Measurements from ENCODE around the gene UCP2.

DNA sequence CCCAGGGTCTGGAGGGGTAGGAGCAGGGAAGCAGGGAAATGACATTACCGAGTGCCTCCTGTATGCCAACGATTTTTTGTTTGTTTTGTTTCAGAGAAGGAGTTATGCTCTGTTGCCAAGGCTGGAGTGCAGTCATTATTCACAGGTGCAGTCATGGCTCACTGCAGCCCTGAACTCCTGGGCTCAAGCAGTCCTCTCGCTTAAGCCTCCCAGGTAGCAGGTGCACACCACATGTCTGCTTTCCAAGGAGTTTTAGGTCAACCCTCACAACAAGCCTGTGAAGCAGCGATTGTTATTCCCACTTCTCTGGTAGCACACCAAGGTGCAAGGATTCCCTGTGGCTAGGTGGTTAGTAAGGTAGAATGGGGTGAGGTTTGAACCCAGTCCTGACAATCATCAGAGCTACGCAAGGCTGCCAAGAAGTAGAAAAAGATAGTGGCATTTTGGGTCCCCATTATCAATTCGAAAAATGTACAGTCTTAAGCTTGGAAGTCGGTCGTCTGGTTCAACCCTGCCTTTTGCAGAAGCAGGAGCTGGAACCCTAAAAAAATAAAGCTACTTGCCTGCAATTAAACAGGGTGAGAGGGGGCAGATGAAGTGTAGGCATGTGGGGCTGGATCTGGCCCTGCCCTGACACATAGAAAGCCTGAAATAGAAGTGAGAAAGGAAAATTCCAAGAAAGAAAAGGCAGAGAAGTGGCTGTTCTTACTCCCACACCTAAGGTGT lies 17.1 kb upstream of the UCP2 start:
- no peak for TF ChIP-seq CREB1 (CRISPR knock-in tag; IDR thresholded peaks at IDR 0.05)
- TF ChIP-seq, protein P1, sequence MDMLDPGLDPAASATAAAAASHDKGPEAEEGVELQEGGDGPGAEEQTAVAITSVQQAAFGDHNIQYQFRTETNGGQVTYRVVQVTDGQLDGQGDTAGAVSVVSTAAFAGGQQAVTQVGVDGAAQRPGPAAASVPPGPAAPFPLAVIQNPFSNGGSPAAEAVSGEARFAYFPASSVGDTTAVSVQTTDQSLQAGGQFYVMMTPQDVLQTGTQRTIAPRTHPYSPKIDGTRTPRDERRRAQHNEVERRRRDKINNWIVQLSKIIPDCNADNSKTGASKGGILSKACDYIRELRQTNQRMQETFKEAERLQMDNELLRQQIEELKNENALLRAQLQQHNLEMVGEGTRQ (CRISPR knock-in tag; IDR thresholded peaks at IDR 0.05) = no peak
- TF ChIP-seq, protein P2, sequence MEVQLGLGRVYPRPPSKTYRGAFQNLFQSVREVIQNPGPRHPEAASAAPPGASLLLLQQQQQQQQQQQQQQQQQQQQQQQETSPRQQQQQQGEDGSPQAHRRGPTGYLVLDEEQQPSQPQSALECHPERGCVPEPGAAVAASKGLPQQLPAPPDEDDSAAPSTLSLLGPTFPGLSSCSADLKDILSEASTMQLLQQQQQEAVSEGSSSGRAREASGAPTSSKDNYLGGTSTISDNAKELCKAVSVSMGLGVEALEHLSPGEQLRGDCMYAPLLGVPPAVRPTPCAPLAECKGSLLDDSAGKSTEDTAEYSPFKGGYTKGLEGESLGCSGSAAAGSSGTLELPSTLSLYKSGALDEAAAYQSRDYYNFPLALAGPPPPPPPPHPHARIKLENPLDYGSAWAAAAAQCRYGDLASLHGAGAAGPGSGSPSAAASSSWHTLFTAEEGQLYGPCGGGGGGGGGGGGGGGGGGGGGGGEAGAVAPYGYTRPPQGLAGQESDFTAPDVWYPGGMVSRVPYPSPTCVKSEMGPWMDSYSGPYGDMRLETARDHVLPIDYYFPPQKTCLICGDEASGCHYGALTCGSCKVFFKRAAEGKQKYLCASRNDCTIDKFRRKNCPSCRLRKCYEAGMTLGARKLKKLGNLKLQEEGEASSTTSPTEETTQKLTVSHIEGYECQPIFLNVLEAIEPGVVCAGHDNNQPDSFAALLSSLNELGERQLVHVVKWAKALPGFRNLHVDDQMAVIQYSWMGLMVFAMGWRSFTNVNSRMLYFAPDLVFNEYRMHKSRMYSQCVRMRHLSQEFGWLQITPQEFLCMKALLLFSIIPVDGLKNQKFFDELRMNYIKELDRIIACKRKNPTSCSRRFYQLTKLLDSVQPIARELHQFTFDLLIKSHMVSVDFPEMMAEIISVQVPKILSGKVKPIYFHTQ (CRISPR knock-in tag; IDR thresholded peaks at IDR 0.05) = no peak
- no peak for TF ChIP-seq NR2C2 (CRISPR knock-in tag; IDR thresholded peaks at IDR 0.05)
- TF ChIP-seq, protein P3, sequence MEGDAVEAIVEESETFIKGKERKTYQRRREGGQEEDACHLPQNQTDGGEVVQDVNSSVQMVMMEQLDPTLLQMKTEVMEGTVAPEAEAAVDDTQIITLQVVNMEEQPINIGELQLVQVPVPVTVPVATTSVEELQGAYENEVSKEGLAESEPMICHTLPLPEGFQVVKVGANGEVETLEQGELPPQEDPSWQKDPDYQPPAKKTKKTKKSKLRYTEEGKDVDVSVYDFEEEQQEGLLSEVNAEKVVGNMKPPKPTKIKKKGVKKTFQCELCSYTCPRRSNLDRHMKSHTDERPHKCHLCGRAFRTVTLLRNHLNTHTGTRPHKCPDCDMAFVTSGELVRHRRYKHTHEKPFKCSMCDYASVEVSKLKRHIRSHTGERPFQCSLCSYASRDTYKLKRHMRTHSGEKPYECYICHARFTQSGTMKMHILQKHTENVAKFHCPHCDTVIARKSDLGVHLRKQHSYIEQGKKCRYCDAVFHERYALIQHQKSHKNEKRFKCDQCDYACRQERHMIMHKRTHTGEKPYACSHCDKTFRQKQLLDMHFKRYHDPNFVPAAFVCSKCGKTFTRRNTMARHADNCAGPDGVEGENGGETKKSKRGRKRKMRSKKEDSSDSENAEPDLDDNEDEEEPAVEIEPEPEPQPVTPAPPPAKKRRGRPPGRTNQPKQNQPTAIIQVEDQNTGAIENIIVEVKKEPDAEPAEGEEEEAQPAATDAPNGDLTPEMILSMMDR (IDR thresholded peaks at IDR 0.05) = no peak
- TF ChIP-seq KAT7 (CRISPR knock-in tag; IDR thresholded peaks at IDR 0.05; ENCODE audit: borderline replicate concordance) = no peak
- no peak for TF ChIP-seq EMX1 (CRISPR knock-in tag; IDR thresholded peaks at IDR 0.05)
- TF ChIP-seq, protein P4, sequence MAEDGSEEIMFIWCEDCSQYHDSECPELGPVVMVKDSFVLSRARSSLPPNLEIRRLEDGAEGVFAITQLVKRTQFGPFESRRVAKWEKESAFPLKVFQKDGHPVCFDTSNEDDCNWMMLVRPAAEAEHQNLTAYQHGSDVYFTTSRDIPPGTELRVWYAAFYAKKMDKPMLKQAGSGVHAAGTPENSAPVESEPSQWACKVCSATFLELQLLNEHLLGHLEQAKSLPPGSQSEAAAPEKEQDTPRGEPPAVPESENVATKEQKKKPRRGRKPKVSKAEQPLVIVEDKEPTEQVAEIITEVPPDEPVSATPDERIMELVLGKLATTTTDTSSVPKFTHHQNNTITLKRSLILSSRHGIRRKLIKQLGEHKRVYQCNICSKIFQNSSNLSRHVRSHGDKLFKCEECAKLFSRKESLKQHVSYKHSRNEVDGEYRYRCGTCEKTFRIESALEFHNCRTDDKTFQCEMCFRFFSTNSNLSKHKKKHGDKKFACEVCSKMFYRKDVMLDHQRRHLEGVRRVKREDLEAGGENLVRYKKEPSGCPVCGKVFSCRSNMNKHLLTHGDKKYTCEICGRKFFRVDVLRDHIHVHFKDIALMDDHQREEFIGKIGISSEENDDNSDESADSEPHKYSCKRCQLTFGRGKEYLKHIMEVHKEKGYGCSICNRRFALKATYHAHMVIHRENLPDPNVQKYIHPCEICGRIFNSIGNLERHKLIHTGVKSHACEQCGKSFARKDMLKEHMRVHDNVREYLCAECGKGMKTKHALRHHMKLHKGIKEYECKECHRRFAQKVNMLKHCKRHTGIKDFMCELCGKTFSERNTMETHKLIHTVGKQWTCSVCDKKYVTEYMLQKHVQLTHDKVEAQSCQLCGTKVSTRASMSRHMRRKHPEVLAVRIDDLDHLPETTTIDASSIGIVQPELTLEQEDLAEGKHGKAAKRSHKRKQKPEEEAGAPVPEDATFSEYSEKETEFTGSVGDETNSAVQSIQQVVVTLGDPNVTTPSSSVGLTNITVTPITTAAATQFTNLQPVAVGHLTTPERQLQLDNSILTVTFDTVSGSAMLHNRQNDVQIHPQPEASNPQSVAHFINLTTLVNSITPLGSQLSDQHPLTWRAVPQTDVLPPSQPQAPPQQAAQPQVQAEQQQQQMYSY (CRISPR knock-in tag; IDR thresholded peaks at IDR 0.05) = no peak
- TF ChIP-seq ATF1 (CRISPR knock-in tag; IDR thresholded peaks at IDR 0.05) = no peak
- no peak for TF ChIP-seq ZNF416 (CRISPR knock-in tag; IDR thresholded peaks at IDR 0.05)
- no peak for TF ChIP-seq TEAD4 (CRISPR knock-in tag; IDR thresholded peaks at IDR 0.05)
- TF ChIP-seq ZNF138 (CRISPR knock-in tag; conservative IDR thresholded peaks at IDR 0.05) = no peak
- TF ChIP-seq, protein P5, sequence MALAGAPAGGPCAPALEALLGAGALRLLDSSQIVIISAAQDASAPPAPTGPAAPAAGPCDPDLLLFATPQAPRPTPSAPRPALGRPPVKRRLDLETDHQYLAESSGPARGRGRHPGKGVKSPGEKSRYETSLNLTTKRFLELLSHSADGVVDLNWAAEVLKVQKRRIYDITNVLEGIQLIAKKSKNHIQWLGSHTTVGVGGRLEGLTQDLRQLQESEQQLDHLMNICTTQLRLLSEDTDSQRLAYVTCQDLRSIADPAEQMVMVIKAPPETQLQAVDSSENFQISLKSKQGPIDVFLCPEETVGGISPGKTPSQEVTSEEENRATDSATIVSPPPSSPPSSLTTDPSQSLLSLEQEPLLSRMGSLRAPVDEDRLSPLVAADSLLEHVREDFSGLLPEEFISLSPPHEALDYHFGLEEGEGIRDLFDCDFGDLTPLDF (CRISPR knock-in tag; IDR thresholded peaks at IDR 0.05) = no peak
- no peak for TF ChIP-seq ZNF232 (CRISPR knock-in tag; IDR thresholded peaks at IDR 0.05)

Measured in WTC11 (cell line).